ENCODE measurements around the gene CLDN22. TPM values are rescaled to one million over a fixed set of nuclear protein-coding genes. Genes with fewer than 3 reads are reported as not detected.

CLDN22 gene
- total RNA-seq, 1 donor, result under 0.01 TPM

- DNase-seq (ENCODE audit: low read depth), result no peak
- no peak overlapping the region for H3K4me3 ChIP-seq (ENCODE audit: low read depth, low read length)
- no peak for TF ChIP-seq CTCF (IDR thresholded peaks at IDR 0.05; ENCODE audit: insufficient read depth, low read length)
These were observed 3.2 kb upstream of the CLDN22 start for GRCh38 chr4:183323295-183323694.

GRCh38 chr4:183322326-183322725 lies 2.2 kb upstream of the CLDN22 start, which contains the start of gene CLDN24:
TSS of gene CLDN24 (minus strand) at chr4:183322426. CDS start at chr4:183322426, 0 bp downstream.
- DNase-seq (ENCODE audit: low read depth), result no peak
- H3K4me3 ChIP-seq (ENCODE audit: low read depth, low read length), result no peak within 1 kb of the TSS
- TF ChIP-seq CTCF (IDR thresholded peaks at IDR 0.05; ENCODE audit: insufficient read depth, low read length), result no peak

GRCh38 chr4:183321516-183321915 lies 1.4 kb upstream of the CLDN22 start:
- DNase-seq (ENCODE audit: low read depth), result no peak
- no peak overlapping the region for H3K4me3 ChIP-seq (ENCODE audit: low read depth, low read length)
- TF ChIP-seq CTCF (IDR thresholded peaks at IDR 0.05; ENCODE audit: insufficient read depth, low read length), result no peak

- DNase-seq (ENCODE audit: low read depth), result no peak
- no peak overlapping the region for H3K4me3 ChIP-seq (ENCODE audit: low read depth, low read length)
- TF ChIP-seq CTCF (IDR thresholded peaks at IDR 0.05; ENCODE audit: insufficient read depth, low read length), result no peak
These were observed 1.0 kb upstream of the CLDN22 start for GRCh38 chr4:183321079-183321478.

- TF ChIP-seq CTCF (IDR thresholded peaks at IDR 0.05; ENCODE audit: insufficient read depth, low read length), result no peak
- no peak for DNase-seq (ENCODE audit: low read depth)
- no peak overlapping the region for H3K4me3 ChIP-seq (ENCODE audit: low read depth, low read length)
These were observed 1.4 kb downstream of the CLDN22 start for GRCh38 chr4:183318656-183319055.

- no peak overlapping the region for H3K4me3 ChIP-seq (ENCODE audit: low read depth, low read length)
- no peak for TF ChIP-seq CTCF (IDR thresholded peaks at IDR 0.05; ENCODE audit: insufficient read depth, low read length)
- DNase-seq (ENCODE audit: low read depth), result no peak
These were observed 5.3 kb downstream of the CLDN22 start for GRCh38 chr4:183314806-183315205.

- no peak for TF ChIP-seq CTCF (IDR thresholded peaks at IDR 0.05; ENCODE audit: insufficient read depth, low read length)
- no peak overlapping the region for H3K4me3 ChIP-seq (ENCODE audit: low read depth, low read length)
- DNase-seq (ENCODE audit: low read depth), result no peak
These were observed 5.7 kb downstream of the CLDN22 start for GRCh38 chr4:183314336-183314735.

Measured in fibroblast of the aortic adventitia (primary cell).